ENCODE results near the gene ATF7IP. TPM values are rescaled to one million over a fixed set of nuclear protein-coding genes. Genes with fewer than 3 reads are reported as not detected.
"Not testable (repeated sequence)": the region's sequence is repeated elsewhere in the genome, so short reads cannot be mapped to it uniquely, and the experiment has no call there.

Gene ATF7IP
- total RNA-seq, 4 donors from 2014 or later, result 32.2 to 159 (median 85.3) TPM

DNA sequence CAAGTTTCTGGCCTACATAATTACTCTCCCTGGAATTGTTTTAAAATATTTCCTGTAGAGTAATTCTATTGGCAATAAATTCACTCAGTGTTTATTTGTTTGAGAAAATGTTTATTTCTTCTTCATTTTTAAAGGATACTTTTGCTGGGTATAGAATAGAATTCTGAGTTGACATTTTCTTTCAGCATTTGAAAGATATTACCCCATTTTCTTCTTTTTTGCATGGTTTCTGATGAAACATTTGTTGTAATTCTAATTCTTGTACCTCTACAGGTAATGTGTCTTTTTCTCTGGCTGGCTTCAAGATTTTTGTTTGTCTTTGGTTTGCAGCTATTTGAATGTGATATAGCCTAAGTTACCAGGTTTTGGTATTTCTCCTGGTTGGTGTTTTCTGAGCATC, 25.1 kb upstream of the ATF7IP start:
- H3K27ac ChIP-seq, result no peak overlapping the region
- H3K27me3 ChIP-seq, result no peaks in the 10 kb centered on the region
- DNase-seq, result no peak
- H3K36me3 ChIP-seq, result no peaks in the 10 kb centered on the region
- in situ Hi-C loops (cut with MboI; ENCODE audit: low pct_ligation_motif_present in 1 of 4, low pct_unique_long_range_greater_than_20kb in 1 of 4, low sequenced_read_pairs in 3 of 4) (no loop called here), intact Hi-C loops (cut with DNase I; ENCODE audit: low total_unique reads) (no loop called here)
- H3K9me3 ChIP-seq, result peaks cover 9 to 16% of the 10 kb centered on the region in 2 donors
- H3K4me1 ChIP-seq, result no peaks in the 10 kb centered on the region
- H3K4me3 ChIP-seq, result no peak overlapping the region
- TF ChIP-seq, protein P1, sequence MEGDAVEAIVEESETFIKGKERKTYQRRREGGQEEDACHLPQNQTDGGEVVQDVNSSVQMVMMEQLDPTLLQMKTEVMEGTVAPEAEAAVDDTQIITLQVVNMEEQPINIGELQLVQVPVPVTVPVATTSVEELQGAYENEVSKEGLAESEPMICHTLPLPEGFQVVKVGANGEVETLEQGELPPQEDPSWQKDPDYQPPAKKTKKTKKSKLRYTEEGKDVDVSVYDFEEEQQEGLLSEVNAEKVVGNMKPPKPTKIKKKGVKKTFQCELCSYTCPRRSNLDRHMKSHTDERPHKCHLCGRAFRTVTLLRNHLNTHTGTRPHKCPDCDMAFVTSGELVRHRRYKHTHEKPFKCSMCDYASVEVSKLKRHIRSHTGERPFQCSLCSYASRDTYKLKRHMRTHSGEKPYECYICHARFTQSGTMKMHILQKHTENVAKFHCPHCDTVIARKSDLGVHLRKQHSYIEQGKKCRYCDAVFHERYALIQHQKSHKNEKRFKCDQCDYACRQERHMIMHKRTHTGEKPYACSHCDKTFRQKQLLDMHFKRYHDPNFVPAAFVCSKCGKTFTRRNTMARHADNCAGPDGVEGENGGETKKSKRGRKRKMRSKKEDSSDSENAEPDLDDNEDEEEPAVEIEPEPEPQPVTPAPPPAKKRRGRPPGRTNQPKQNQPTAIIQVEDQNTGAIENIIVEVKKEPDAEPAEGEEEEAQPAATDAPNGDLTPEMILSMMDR (IDR thresholded peaks at IDR 0.05), result no peak
- TF ChIP-seq POLR2A (IDR thresholded peaks at IDR 0.05) (no peak), EP300 (IDR thresholded peaks at IDR 0.05; ENCODE audit: low read depth) (no peak), POLR2AphosphoS5 (IDR thresholded peaks at IDR 0.05) (no peak)

GRCh38 chr12:14351524-14351923, 14.0 kb upstream of the ATF7IP start:
- in situ Hi-C loops (cut with MboI; ENCODE audit: low pct_ligation_motif_present in 1 of 4, low pct_unique_long_range_greater_than_20kb in 1 of 4, low sequenced_read_pairs in 3 of 4), result loop anchor here in 1 of 4 donors (25.0 kb wide), 1 partner anchor 89 kb away; no protein-coding TSS in a partner anchor
- WGBS, 2 donors (ENCODE audit: low coverage in 1 of 2), result 97% methylated on average over 4 of the region's 4 CpGs; no CpG with 5 or more reads in 1 of the 2 donors
- DNase-seq; H3K27me3 ChIP-seq; H3K36me3 ChIP-seq; H3K27ac ChIP-seq; H3K4me1 ChIP-seq; H3K4me3 ChIP-seq; intact Hi-C loops (cut with DNase I; ENCODE audit: low total_unique reads): not testable (repeated sequence)
- H3K9me3 ChIP-seq, result peaks cover 11 to 19% of the 10 kb centered on the region in 2 donors

- 100% methylated on average over 1 of the region's 1 CpG; no CpG with 5 or more reads in 1 of the 2 donors for WGBS, 2 donors (ENCODE audit: low coverage in 1 of 2)
- intact Hi-C loops (cut with DNase I; ENCODE audit: low total_unique reads); H3K27ac ChIP-seq; H3K27me3 ChIP-seq; H3K4me1 ChIP-seq; H3K36me3 ChIP-seq; H3K4me3 ChIP-seq; DNase-seq: not testable (repeated sequence)
- in situ Hi-C loops (cut with MboI; ENCODE audit: low pct_ligation_motif_present in 1 of 4, low pct_unique_long_range_greater_than_20kb in 1 of 4, low sequenced_read_pairs in 3 of 4), result loop anchor here in 1 of 4 donors (25.0 kb wide), 1 partner anchor 90 kb away; no protein-coding TSS in a partner anchor
- peaks cover 11 to 19% of the 10 kb centered on the region in 2 donors for H3K9me3 ChIP-seq
These were observed 13.4 kb upstream of the ATF7IP start for GRCh38 chr12:14352066-14352465.

GRCh38 chr12:14354665-14355064, 10.8 kb upstream of the ATF7IP start:
- H3K36me3 ChIP-seq; H3K27ac ChIP-seq; H3K4me1 ChIP-seq; intact Hi-C loops (cut with DNase I; ENCODE audit: low total_unique reads); H3K4me3 ChIP-seq; DNase-seq; H3K27me3 ChIP-seq: not testable (repeated sequence)
- H3K9me3 ChIP-seq, result peaks cover 11 to 16% of the 10 kb centered on the region in 2 donors
- in situ Hi-C loops (cut with MboI; ENCODE audit: low pct_ligation_motif_present in 1 of 4, low pct_unique_long_range_greater_than_20kb in 1 of 4, low sequenced_read_pairs in 3 of 4), result loop anchor here in 1 of 4 donors (25.0 kb wide), 1 partner anchor 92 kb away; no protein-coding TSS in a partner anchor
- 94% methylated on average over 15 of the region's 28 CpGs; no CpG with 5 or more reads in 1 of the 2 donors for WGBS, 2 donors (ENCODE audit: low coverage in 1 of 2)

DNA sequence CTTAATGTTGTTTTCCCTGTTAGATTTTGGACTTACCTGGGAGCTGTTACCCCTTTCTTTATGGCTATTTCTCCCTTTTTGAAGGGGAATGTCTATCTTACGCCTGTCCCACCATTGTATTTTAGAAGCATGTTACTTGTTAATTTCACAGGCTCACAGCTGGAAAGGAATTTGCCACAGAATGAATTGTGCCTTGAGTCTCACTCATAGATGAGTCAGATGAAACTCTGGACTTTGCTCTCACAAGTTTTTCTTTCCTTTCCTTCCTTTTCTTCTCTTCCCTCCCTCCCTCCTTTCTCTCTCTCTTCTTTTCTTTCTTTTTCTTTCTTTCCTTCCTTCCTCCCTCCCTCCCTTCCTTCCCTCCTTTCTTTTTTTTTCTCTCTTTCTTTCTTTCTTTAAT, 9.3 kb upstream of the ATF7IP start:
- no peaks in the 10 kb centered on the region for H3K36me3 ChIP-seq
- no peak for TF ChIP-seq EP300 (IDR thresholded peaks at IDR 0.05; ENCODE audit: low read depth)
- TF ChIP-seq, protein P1 (IDR thresholded peaks at IDR 0.05), result no peak
- TF ChIP-seq POLR2AphosphoS5 (IDR thresholded peaks at IDR 0.05), result no peak
- no peak for TF ChIP-seq POLR2A (IDR thresholded peaks at IDR 0.05)
- no peak overlapping the region for H3K27ac ChIP-seq
- no peak overlapping the region for H3K4me3 ChIP-seq
- H3K4me1 ChIP-seq, result no peaks in the 10 kb centered on the region
- no peaks in the 10 kb centered on the region for H3K27me3 ChIP-seq
- intact Hi-C loops (cut with DNase I; ENCODE audit: low total_unique reads), result no loop called here
- peaks cover 8 to 12% of the 10 kb centered on the region in 2 donors for H3K9me3 ChIP-seq
- WGBS, 2 donors (ENCODE audit: low coverage in 1 of 2), result 86% methylated on average over 1 of the region's 1 CpG; no CpG with 5 or more reads in 1 of the 2 donors
- no peak for DNase-seq
- in situ Hi-C loops (cut with MboI; ENCODE audit: low pct_ligation_motif_present in 1 of 4, low pct_unique_long_range_greater_than_20kb in 1 of 4, low sequenced_read_pairs in 3 of 4), result loop anchor here in 1 of 4 donors (25.0 kb wide), 1 partner anchor 94 kb away; no protein-coding TSS in a partner anchor

- Histone ChIP-seq H3K27me3 (no peaks in the 10 kb centered on the region), H3K36me3 (no peaks in the 10 kb centered on the region), H3K4me1 (no peaks in the 10 kb centered on the region), H3K9me3 (no peaks in the 10 kb centered on the region), H3K27ac (no peak overlapping the region), H3K4me3 (no peak overlapping the region)
- TF ChIP-seq POLR2AphosphoS5 (IDR thresholded peaks at IDR 0.05) (no peak), POLR2A (IDR thresholded peaks at IDR 0.05) (no peak), EP300 (IDR thresholded peaks at IDR 0.05; ENCODE audit: low read depth) (no peak)
- TF ChIP-seq, protein P1 (IDR thresholded peaks at IDR 0.05), result no peak
- DNase-seq, result no peak
- in situ Hi-C loops (cut with MboI; ENCODE audit: low pct_ligation_motif_present in 1 of 4, low pct_unique_long_range_greater_than_20kb in 1 of 4, low sequenced_read_pairs in 3 of 4) (loop anchor here in 1 of 4 donors (25.0 kb wide), 1 partner anchor 95 kb away; no protein-coding TSS in a partner anchor), intact Hi-C loops (cut with DNase I; ENCODE audit: low total_unique reads) (no loop called here)
- WGBS, 2 donors (ENCODE audit: low coverage in 1 of 2), result 91 to 96% methylated on average over 1 of the region's 1 CpG
These were observed 8.0 kb upstream of the ATF7IP start for GRCh38 chr12:14357486-14357885.

Data from transverse colon (tissue), 4 donors.